GM10248 (cell line): ENCODE results near the gene CRYBA4.

Source experiments
- CTCF ChIA-PET: fragments of 300-600 bp; sonication (Branson Sonifier 250); formaldehyde crosslinking; extraction: SDS; loops from one replicate; lab custom pipeline; 2021; ENCODE audit warnings: antibody characterized with exemption; lab: Yijun Ruan, JAX
- POLR2A ChIA-PET: fragments of 350-650 bp; sonication (Branson Sonifier 250); formaldehyde crosslinking; extraction: SDS; loops from one replicate; lab custom pipeline; 2020; ENCODE audit warnings: antibody characterized with exemption; lab: Yijun Ruan, JAX
- DNase-seq: peaks from one replicate; pipeline ENCODE4 v3.0.0; 2012; ENCODE audit errors: extremely low spot score
- CTCF ChIP-seq: IDR thresholded peaks from 2 replicates; pipeline ENCODE4 v1.5.1; 2012; ENCODE audit warnings: mild to moderate bottlenecking, low read depth; ENCODE audit errors: extremely low read depth, missing control alignments, control extremely low read depth

Gene CRYBA4

GRCh38 chr22:26580240-26580962, 41.4 kb upstream of the CRYBA4 start:
- ChIA-PET CTCF (interaction anchor here (1.8 kb wide), 1 partner anchor 12 kb away, joined by 5 read pairs; no protein-coding TSS in a partner anchor), POLR2A (no interaction called here)
- DNase-seq: no peak
- TF ChIP-seq CTCF: no peak

- no peak for DNase-seq
- ChIA-PET POLR2A (no interaction called here), CTCF (interaction anchor here (1.0 kb wide), 1 partner anchor 30 kb away, joined by 3 read pairs; no protein-coding TSS in a partner anchor)
- TF ChIP-seq CTCF: no peak
These were observed 40.7 kb upstream of the CRYBA4 start for GRCh38 chr22:26581026-26581425.

GRCh38 chr22:26581633-26582168, 40.1 kb upstream of the CRYBA4 start:
- no peak for DNase-seq
- ChIA-PET CTCF (interaction anchor here (1.0 kb wide), 1 partner anchor 31 kb away, joined by 3 read pairs; no protein-coding TSS in a partner anchor), POLR2A (no interaction called here)
- no peak for TF ChIP-seq CTCF

- TF ChIP-seq CTCF: no peak
- DNase-seq: no peak
- ChIA-PET POLR2A (interaction anchor here (1.0 kb wide), 1 partner anchor 8 kb away, joined by 6 read pairs; no protein-coding TSS in a partner anchor), CTCF (interaction anchor here (1.1 to 1.4 kb wide), 2 partner anchors 9 to 12 kb away, joined by 3 to 4 read pairs; no protein-coding TSS in a partner anchor)
These were observed 37.8 kb upstream of the CRYBA4 start for GRCh38 chr22:26584010-26584409.

GRCh38 chr22:26585104-26585790, 36.5 kb upstream of the CRYBA4 start:
- ChIA-PET POLR2A (no interaction called here), CTCF (no interaction called here)
- no peak for TF ChIP-seq CTCF
- DNase-seq: no peak

GRCh38 chr22:26586556-26587325, 35.0 kb upstream of the CRYBA4 start:
- TF ChIP-seq CTCF: no peak
- ChIA-PET CTCF (interaction anchor here (0.6 kb wide), 1 partner anchor 10 kb away, joined by 3 read pairs; no protein-coding TSS in a partner anchor), POLR2A (no interaction called here)
- DNase-seq: no peak
